Peyer's patch (tissue), 4 donors: ENCODE measurements around the gene CARNS1.

ENCODE experiments used
- CTCF ChIP-seq, 6 experiments: fragments of 450-650 bp in 4 of 6; fragments of 200-600 bp in 2 of 6; sonication (generic) in 1 of 6; IDR thresholded peaks; one replicate each; pipeline ENCODE4 v1.5.1; 2017 to 2019; ENCODE audit warnings: antibody characterized with exemption in 6 of 6, mild to moderate bottlenecking in 3 of 6, moderate library complexity in 1 of 6
- POLR2A ChIP-seq, 2 donors: fragments of 450-650 bp; IDR thresholded peaks; one replicate each; pipeline ENCODE4 v1.5.1; 2017; ENCODE audit warnings: antibody characterized with exemption in 2 of 2, mild to moderate bottlenecking in 2 of 2, moderate library complexity in 2 of 2

DNA sequence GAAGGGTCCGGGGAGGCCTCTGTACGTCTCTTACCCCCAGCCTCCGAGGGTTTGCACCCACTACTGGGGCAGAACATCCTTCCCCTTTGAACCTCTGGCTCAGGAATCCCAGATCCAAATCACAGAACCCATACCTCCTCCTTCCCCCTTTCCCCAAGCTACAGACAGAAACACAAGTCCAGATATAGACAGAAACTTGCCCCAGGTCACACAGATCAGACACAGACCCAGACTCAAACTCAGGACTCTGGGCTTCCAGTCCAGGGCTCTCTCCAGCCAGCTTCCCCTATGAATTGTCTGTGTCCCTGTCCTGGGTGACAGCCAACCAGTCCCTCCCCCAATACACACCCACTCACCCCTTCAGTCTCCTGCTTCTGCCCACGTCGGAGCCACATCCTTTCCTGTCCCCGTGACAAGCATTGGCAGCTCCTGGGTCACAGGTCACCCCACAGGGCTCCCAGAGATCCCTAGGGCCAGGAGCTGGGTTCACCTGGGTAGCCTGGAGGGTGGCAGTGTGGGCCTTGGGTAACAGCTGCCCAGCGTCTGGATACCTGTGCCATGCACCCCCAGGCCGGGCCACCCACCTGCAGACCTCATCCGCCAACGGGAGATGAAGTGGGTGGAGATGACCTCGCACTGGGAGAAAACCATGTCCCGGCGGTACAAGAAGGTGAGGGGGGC lies 10.8 kb upstream of the CARNS1 start:
- no peak for TF ChIP-seq POLR2A (IDR thresholded peaks at IDR 0.05)
- TF ChIP-seq CTCF (IDR thresholded peaks at IDR 0.05) = no peak
